GM13976 (cell line): ENCODE data around the gene KCTD10.

Experiments
- DNase-seq: peaks from one replicate; pipeline ENCODE4 v3.0.0; 2012; ENCODE audit warnings: low spot score
- CTCF ChIP-seq: IDR thresholded peaks from 2 replicates; pipeline ENCODE4 v1.5.1; 2012; ENCODE audit warnings: borderline replicate concordance, mild to moderate bottlenecking; ENCODE audit not compliant: insufficient read depth; ENCODE audit errors: extremely low read depth, missing control alignments, control extremely low read depth
- in situ Hi-C: fragments of 300-500 bp; cut with MboI; formaldehyde crosslinking; loops from one replicate; pipeline ENCODE4 v1.12.0; 2022; ENCODE audit warnings: low sequenced_read_pairs, mixed read lengths, inconsistent platforms; ENCODE audit not compliant: unreplicated experiment

The KCTD10 gene

DNA sequence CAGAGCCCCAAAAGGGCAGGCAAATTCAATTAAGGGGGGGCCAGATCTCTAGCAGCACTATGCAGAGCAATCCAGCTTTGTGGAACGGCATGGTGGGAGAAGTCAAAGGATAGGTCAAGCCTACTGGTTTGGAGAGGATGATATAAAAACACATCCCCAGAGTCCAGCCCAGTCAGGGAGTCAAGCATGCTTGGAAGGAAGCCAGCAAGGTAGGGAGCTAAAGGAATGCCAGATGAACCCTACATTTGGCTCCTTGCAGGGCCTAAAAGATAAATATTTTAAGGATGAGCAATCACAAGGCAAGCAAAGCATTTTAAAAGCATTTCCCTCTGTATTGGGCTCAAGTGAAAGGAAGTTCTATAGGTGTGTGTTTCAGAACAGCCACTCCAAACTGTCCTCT, 21.4 kb downstream of the KCTD10 start:
- no peak for DNase-seq
- in situ Hi-C loops, result no loop called here
- no peak for TF ChIP-seq CTCF

- no peak for DNase-seq
- no peak for TF ChIP-seq CTCF
- in situ Hi-C loops, result no loop called here
Observed at GRCh38 chr12:109452489-109452888, 24.6 kb downstream of the KCTD10 start.

- in situ Hi-C loops, result no loop called here
- TF ChIP-seq CTCF, result no peak
- no peak for DNase-seq
Observed at GRCh38 chr12:109451400-109451799, 25.7 kb downstream of the KCTD10 start.

GRCh38 chr12:109450980-109451379, 26.1 kb downstream of the KCTD10 start:
- DNase-seq, result no peak
- TF ChIP-seq CTCF, result no peak
- in situ Hi-C loops, result no loop called here

- in situ Hi-C loops, result no loop called here
- DNase-seq, result no peak
- no peak for TF ChIP-seq CTCF
Observed at GRCh38 chr12:109449845-109450532, 27.1 kb downstream of the KCTD10 start.

DNA sequence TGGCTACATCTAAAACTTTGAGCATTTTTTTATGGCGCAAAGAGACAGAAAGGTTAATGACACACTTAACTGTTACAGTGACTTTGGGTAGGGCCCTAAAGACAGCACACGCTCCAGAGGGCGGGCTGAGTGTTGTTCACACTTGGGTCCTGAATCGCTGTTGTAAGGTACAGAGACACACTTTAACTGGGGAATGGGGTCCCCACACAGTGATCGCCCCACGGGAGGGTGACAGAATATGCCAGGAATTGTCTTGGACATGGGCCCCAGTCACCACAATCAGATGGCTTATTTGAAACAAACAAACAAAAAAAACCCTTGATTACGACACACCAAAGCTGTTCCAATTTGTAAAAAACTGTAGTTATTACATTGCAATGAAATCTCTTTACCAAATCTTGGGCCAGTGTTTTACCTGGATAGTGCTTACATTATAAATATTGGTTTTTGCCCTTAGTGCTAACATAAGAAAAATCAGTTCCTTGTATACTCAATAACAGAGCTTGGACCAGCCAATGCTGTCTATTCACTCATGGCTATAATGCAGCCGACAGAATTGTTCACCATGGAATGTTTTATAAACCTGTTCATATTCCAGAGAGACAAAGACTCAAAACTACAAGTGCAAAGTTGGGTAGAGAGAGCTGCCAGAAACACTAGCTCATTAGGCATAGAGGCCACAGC, 28.3 kb downstream of the KCTD10 start:
- no peak for DNase-seq
- in situ Hi-C loops, result no loop called here
- TF ChIP-seq CTCF, result no peak

DNA sequence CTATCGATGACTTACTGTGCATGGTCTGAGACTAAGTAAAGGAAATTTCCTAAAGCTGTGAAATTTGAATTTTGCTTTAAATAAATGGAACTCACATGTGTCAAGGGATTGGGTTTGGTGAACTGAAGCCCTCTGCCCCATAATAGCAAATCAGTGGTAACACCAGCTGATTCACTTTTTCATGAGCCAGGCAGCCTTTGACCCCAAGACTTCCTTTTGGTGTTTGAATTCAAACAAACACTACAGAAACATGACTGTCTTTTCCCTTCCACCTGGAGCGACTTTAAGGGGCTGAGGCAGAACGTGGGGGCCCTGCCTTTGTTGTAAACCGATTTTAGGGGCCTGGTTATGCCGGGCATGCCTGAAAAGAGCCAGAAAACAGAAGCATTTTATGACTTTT, 28.8 kb downstream of the KCTD10 start:
- TF ChIP-seq CTCF, result no peak
- DNase-seq, result no peak
- in situ Hi-C loops, result no loop called here
